ENCODE data around the gene PKLR. TPM values are rescaled to one million over a fixed set of nuclear protein-coding genes. Genes with fewer than 3 reads are reported as not detected.
A peak's percentile ranks its signal among the peaks of the same experiment; 100 is the strongest.

The PKLR gene
- total RNA-seq, 1 experiment from 2014 or later, result 0.17 TPM

DNA sequence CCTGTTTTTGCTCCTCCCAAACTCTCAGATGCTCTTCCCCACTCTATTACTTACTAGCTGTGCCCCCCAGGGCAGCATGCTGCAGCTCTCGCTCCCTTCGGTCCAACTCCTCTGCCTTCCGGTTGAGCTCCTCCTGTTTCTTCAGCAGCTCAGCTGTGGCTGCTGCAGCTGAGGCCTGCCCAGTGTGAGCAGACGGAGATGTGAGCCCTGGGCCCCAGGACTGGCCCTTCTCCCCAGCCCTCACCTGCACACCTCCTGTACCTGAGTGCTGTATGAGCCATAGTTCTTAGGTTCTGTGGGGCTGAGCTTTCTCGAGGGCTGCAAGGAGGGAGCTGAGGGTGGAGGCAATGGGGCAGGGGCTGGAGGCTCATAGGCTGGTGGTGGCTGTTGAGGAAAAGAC is 41.0 kb downstream of the PKLR start (continued):
- TF ChIP-seq, protein P1, sequence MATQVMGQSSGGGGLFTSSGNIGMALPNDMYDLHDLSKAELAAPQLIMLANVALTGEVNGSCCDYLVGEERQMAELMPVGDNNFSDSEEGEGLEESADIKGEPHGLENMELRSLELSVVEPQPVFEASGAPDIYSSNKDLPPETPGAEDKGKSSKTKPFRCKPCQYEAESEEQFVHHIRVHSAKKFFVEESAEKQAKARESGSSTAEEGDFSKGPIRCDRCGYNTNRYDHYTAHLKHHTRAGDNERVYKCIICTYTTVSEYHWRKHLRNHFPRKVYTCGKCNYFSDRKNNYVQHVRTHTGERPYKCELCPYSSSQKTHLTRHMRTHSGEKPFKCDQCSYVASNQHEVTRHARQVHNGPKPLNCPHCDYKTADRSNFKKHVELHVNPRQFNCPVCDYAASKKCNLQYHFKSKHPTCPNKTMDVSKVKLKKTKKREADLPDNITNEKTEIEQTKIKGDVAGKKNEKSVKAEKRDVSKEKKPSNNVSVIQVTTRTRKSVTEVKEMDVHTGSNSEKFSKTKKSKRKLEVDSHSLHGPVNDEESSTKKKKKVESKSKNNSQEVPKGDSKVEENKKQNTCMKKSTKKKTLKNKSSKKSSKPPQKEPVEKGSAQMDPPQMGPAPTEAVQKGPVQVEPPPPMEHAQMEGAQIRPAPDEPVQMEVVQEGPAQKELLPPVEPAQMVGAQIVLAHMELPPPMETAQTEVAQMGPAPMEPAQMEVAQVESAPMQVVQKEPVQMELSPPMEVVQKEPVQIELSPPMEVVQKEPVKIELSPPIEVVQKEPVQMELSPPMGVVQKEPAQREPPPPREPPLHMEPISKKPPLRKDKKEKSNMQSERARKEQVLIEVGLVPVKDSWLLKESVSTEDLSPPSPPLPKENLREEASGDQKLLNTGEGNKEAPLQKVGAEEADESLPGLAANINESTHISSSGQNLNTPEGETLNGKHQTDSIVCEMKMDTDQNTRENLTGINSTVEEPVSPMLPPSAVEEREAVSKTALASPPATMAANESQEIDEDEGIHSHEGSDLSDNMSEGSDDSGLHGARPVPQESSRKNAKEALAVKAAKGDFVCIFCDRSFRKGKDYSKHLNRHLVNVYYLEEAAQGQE (IDR thresholded peaks at IDR 0.05; ENCODE audit: low read depth), result no peak
- TF ChIP-seq ZNF274 (IDR thresholded peaks at IDR 0.05; ENCODE audit: low read depth, low read length) (no peak), SRF (IDR thresholded peaks at IDR 0.05; ENCODE audit: low read depth) (no peak)

DNA sequence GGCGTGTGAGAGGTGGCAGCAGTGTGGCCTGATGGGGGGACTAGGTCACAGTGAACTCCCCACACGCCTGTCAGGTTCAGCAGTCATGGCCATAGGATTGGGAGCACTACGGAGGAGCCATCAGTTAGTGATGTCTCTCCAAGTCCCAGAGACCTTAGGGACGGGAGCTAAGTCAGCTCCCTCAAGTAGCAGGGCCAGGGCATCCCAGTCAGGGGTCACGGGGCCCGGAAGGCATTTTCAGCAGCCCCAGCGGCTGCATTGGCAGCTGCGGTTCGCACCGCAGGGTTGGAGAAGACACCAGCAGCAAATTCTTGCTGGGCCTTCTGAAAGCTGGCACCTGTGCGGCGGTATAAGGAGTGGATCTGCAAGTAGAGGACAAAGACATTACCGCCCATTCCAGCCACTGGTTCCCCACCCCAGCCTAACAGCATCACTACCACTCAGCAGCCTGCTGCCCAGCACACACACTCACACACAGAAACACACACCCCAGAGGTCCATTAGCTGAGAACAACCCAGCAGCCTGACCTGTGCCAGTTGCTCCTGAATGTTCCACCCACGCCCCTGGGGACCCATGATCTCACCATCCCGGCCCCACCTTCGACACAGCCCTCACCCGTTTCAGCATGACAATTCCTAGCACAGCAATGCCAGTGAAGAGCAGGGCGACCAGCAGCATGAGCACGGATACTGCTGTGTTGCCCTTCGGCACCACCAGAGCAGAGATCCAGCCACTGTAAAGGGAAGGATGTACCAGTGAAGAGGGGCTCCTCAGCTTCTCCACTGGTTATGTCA is 45.0 kb downstream of the PKLR start:
- peak overlapping the region; percentile 62 for H3K27ac ChIP-seq (ENCODE audit: low read depth, low read length)
- no peaks in the 10 kb centered on the region for H4K20me1 ChIP-seq (ENCODE audit: insufficient read depth)
- no TSS peak for BruUV-seq (replicated peaks)
- H3K4me2 ChIP-seq (ENCODE audit: low read length), result peak overlapping the region; percentile 95
- no peaks in the 10 kb centered on the region for H3K27me3 ChIP-seq (ENCODE audit: insufficient read depth, low read length)
- peak overlapping the region; percentile 75 to 84; a peak in 2 of 4 replicates for H3K4me3 ChIP-seq (replicated peaks in 1 of 2; ENCODE audit: low read depth in 1 of 2, low read length in 2 of 2)
- POLR2A ChIA-PET, result no interaction called here
- TF ChIP-seq JUND (IDR thresholded peaks at IDR 0.05) (no peak), CBX3 (IDR thresholded peaks at IDR 0.05; ENCODE audit: low read depth) (no peak), TCF7L2 (IDR thresholded peaks at IDR 0.05; ENCODE audit: borderline replicate concordance, extremely low read depth, insufficient read depth, insufficient read length) (no peak), POLR2A (IDR thresholded peaks at IDR 0.05; ENCODE audit: borderline replicate concordance, extremely low read depth, insufficient read depth, insufficient read length) (no peak), EZH2 (IDR thresholded peaks at IDR 0.05) (no peak), POLR2AphosphoS5 (IDR thresholded peaks at IDR 0.05; ENCODE audit: low read depth, low read length) (no peak), SRF (IDR thresholded peaks at IDR 0.05; ENCODE audit: low read depth) (no peak)
- TF ChIP-seq, protein P2, sequence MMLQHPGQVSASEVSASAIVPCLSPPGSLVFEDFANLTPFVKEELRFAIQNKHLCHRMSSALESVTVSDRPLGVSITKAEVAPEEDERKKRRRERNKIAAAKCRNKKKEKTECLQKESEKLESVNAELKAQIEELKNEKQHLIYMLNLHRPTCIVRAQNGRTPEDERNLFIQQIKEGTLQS (IDR thresholded peaks at IDR 0.05), result no peak
- TF ChIP-seq, protein P3, sequence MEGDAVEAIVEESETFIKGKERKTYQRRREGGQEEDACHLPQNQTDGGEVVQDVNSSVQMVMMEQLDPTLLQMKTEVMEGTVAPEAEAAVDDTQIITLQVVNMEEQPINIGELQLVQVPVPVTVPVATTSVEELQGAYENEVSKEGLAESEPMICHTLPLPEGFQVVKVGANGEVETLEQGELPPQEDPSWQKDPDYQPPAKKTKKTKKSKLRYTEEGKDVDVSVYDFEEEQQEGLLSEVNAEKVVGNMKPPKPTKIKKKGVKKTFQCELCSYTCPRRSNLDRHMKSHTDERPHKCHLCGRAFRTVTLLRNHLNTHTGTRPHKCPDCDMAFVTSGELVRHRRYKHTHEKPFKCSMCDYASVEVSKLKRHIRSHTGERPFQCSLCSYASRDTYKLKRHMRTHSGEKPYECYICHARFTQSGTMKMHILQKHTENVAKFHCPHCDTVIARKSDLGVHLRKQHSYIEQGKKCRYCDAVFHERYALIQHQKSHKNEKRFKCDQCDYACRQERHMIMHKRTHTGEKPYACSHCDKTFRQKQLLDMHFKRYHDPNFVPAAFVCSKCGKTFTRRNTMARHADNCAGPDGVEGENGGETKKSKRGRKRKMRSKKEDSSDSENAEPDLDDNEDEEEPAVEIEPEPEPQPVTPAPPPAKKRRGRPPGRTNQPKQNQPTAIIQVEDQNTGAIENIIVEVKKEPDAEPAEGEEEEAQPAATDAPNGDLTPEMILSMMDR (IDR thresholded peaks at IDR 0.05 in 2 of 3, conservative IDR thresholded peaks at IDR 0.05 in 1 of 3; ENCODE audit: borderline replicate concordance in 1 of 3, insufficient read depth in 1 of 3, low read depth in 2 of 3, low read length in 2 of 3), result no peak
- peaks cover 7 to 12% of the 10 kb centered on the region in 2 experiments; a peak in 3 of 4 replicates for H3K36me3 ChIP-seq (ENCODE audit: control insufficient read depth in 1 of 2, insufficient read depth in 2 of 2, low read length in 2 of 2)
- H3K4me1 ChIP-seq (ENCODE audit: control insufficient read depth in 1 of 2, insufficient read depth in 2 of 2, low read length in 2 of 2), result peaks cover 22 to 36% of the 10 kb centered on the region in 2 experiments; a peak in 3 of 4 replicates
- CTCF ChIA-PET, result no interaction called here
- ATAC-seq, result no peak
- RAD21 ChIA-PET (ENCODE audit: low non-redundant PET in 1 of 2, low total read pairs in 2 of 2, uncharacterized antibody in 2 of 2, unreplicated experiment in 2 of 2), result no interaction called here
- no peaks in the 10 kb centered on the region for H3K9me2 ChIP-seq (ENCODE audit: insufficient read depth)
- H3K9ac ChIP-seq (ENCODE audit: low read length), result peak overlapping the region; percentile 81; the same call in 1 of the 2 replicates
- DNase-seq (ENCODE audit: low read depth, low spot score), result no peak
- intact Hi-C loops (cut with micrococcal nuclease), result no loop called here
- no peaks in the 10 kb centered on the region for H3K9me3 ChIP-seq (ENCODE audit: control insufficient read depth in 1 of 2, insufficient read depth in 1 of 2, low read depth in 1 of 2, low read length in 2 of 2)
- peaks cover 23% of the 10 kb centered on the region for H3K79me2 ChIP-seq (ENCODE audit: insufficient read depth, low read length)
- H2AFZ ChIP-seq (ENCODE audit: low read depth, low read length, poor library complexity, severe bottlenecking), result no peak overlapping the region
